ENCODE measurements around the gene MED4. TPM values are rescaled to one million over a fixed set of nuclear protein-coding genes. Genes with fewer than 3 reads are reported as not detected.

Gene MED4
- polyA plus RNA-seq, 1 of the 3 experiments (the other 2 are of a cell fraction): 42.2 TPM

DNA sequence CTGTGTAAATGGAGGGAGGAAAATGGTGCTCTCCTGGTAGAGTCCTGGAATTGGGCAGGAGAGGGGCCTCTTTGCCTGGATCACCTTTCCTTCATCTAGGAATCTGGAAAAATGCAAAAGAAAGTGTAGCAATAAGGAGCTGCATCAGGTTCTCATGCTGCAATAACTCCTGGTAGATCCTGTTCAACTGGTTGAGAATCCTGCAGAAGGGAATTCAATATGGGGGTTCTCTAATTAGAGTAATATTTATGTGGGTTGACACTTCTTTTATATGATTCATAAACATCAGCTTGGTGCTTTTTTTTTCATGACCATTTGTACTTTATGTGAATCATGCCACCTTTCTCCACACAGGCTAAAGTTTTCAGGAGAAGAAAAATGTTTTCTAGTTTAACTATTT is 66.8 kb downstream of the MED4 start:
- H3K4me2 ChIP-seq: no peak overlapping the region
- H3K27me3 ChIP-seq (ENCODE audit: insufficient read depth): no peaks in the 10 kb centered on the region
- TF ChIP-seq MXI1 (IDR thresholded peaks at IDR 0.05; ENCODE audit: low read depth, low read length): no peak
- no peak for TF ChIP-seq GABPA (IDR thresholded peaks at IDR 0.05; ENCODE audit: low read depth)
- no peak for TF ChIP-seq EZH2phosphoT487 (IDR thresholded peaks at IDR 0.05; ENCODE audit: borderline replicate concordance, low read depth)
- TF ChIP-seq FOXJ3 (CRISPR knock-in tag; IDR thresholded peaks at IDR 0.05): no peak
- no peak for TF ChIP-seq IRF3 (IDR thresholded peaks at IDR 0.05; ENCODE audit: low read depth, low read length)
- no peak for TF ChIP-seq EP300 (IDR thresholded peaks at IDR 0.05; ENCODE audit: borderline replicate concordance in 1 of 2, low read depth in 1 of 2, low read length in 1 of 2)
- no peak for TF ChIP-seq USF1 (IDR thresholded peaks at IDR 0.05; ENCODE audit: borderline replicate concordance, low read depth)
- TF ChIP-seq NFIC (IDR thresholded peaks at IDR 0.05; ENCODE audit: borderline replicate concordance): no peak
- no peak for TF ChIP-seq RXRA (IDR thresholded peaks at IDR 0.05; ENCODE audit: borderline replicate concordance, low read depth)
- TF ChIP-seq, protein P1, sequence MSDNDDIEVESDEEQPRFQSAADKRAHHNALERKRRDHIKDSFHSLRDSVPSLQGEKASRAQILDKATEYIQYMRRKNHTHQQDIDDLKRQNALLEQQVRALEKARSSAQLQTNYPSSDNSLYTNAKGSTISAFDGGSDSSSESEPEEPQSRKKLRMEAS (IDR thresholded peaks at IDR 0.05; ENCODE audit: low read depth): no peak
- TF ChIP-seq POLR2AphosphoS5 (IDR thresholded peaks at IDR 0.05; ENCODE audit: low read depth, low read length): no peak
- TF ChIP-seq GATA2 (CRISPR knock-in tag; IDR thresholded peaks at IDR 0.05): no peak
- no peak for TF ChIP-seq SMC3 (IDR thresholded peaks at IDR 0.05; ENCODE audit: low read depth, low read length)
- TF ChIP-seq YY1 (IDR thresholded peaks at IDR 0.05; ENCODE audit: low read depth): no peak
- no peak for TF ChIP-seq RFX5 (IDR thresholded peaks at IDR 0.05; ENCODE audit: low read length)
- TF ChIP-seq, protein P2, sequence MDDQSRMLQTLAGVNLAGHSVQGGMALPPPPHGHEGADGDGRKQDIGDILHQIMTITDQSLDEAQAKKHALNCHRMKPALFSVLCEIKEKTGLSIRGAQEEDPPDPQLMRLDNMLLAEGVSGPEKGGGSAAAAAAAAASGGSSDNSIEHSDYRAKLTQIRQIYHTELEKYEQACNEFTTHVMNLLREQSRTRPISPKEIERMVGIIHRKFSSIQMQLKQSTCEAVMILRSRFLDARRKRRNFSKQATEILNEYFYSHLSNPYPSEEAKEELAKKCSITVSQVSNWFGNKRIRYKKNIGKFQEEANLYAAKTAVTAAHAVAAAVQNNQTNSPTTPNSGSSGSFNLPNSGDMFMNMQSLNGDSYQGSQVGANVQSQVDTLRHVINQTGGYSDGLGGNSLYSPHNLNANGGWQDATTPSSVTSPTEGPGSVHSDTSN (IDR thresholded peaks at IDR 0.05): no peak
- TF ChIP-seq, protein P3, sequence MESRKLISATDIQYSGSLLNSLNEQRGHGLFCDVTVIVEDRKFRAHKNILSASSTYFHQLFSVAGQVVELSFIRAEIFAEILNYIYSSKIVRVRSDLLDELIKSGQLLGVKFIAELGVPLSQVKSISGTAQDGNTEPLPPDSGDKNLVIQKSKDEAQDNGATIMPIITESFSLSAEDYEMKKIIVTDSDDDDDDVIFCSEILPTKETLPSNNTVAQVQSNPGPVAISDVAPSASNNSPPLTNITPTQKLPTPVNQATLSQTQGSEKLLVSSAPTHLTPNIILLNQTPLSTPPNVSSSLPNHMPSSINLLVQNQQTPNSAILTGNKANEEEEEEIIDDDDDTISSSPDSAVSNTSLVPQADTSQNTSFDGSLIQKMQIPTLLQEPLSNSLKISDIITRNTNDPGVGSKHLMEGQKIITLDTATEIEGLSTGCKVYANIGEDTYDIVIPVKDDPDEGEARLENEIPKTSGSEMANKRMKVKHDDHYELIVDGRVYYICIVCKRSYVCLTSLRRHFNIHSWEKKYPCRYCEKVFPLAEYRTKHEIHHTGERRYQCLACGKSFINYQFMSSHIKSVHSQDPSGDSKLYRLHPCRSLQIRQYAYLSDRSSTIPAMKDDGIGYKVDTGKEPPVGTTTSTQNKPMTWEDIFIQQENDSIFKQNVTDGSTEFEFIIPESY (IDR thresholded peaks at IDR 0.05; ENCODE audit: borderline replicate concordance, low read depth): no peak
- no peak for TF ChIP-seq CHD2 (IDR thresholded peaks at IDR 0.05; ENCODE audit: low read length, partially characterized antibody)
- TF ChIP-seq MEF2A (IDR thresholded peaks at IDR 0.05; ENCODE audit: borderline replicate concordance, low read depth): no peak
- H3F3A ChIP-seq (replicated peaks; ENCODE audit: insufficient read depth): no peaks in the 10 kb centered on the region
- no peak overlapping the region for H3K4me3 ChIP-seq (ENCODE audit: low read depth in 2 of 2, low read length in 1 of 2)
- H2AFZ ChIP-seq (ENCODE audit: low read depth): no peak overlapping the region
- ChIA-PET CTCF (interaction anchor here (3.6 kb wide), 1 partner anchor 10 kb away, joined by 15 read pairs; the partner anchor contains the start of gene NUDT15), POLR2A (no interaction called here)
- no peaks in the 10 kb centered on the region for H3K79me2 ChIP-seq (ENCODE audit: insufficient read depth)
- no peak for DNase-seq
- no peak overlapping the region for H3K9ac ChIP-seq
- H3K27ac ChIP-seq (ENCODE audit: low read depth in 2 of 2, low read length in 1 of 2): no peak overlapping the region
- H3K36me3 ChIP-seq (replicated peaks in 1 of 2; ENCODE audit: control insufficient read depth in 1 of 2, insufficient read depth in 2 of 2, low read length in 1 of 2): peaks cover 0 to 7% of the 10 kb centered on the region in 2 experiments
- no peaks in the 10 kb centered on the region for H3K9me3 ChIP-seq
- no peaks in the 10 kb centered on the region for H3K4me1 ChIP-seq (ENCODE audit: control insufficient read depth in 1 of 2, insufficient read depth in 2 of 2, low read depth in 1 of 2, low read length in 1 of 2)
- H3K9me2 ChIP-seq: no peaks in the 10 kb centered on the region
- H4K20me1 ChIP-seq (ENCODE audit: insufficient read depth): no peaks in the 10 kb centered on the region

Small RNA genes lying within 50 kb of the gene (small RNA-seq; reads per million reads assigned to genes)
- gene POLR2KP2: 0 reads per million in 7 experiments

Other genes starting within 250 kb of the MED4 start
- 24.8 and 29.7 TPM in 2 replicates for gene SUCLA2, start 93.8 kb downstream of the MED4 start, polyA plus RNA-seq (2012; rRNA removed)
- 11.9 and 13.8 TPM in 2 replicates for gene NUDT15, start 57.4 kb downstream of the MED4 start, polyA plus RNA-seq (2012; rRNA removed)
- 184 and 186 TPM in 2 replicates for gene ITM2B, start 138.1 kb upstream of the MED4 start, polyA plus RNA-seq (2012; rRNA removed)
- 11.5 and 13.0 TPM in 2 replicates for gene RB1, start 208.6 kb upstream of the MED4 start, polyA plus RNA-seq (2012; rRNA removed)

Data from SK-N-SH (cell line).